ENCODE measurements around the gene EIF3K.
"Not testable (repeated sequence)": the region's sequence is repeated elsewhere in the genome, so short reads cannot be mapped to it uniquely, and the experiment has no call there.

The EIF3K gene

DNA sequence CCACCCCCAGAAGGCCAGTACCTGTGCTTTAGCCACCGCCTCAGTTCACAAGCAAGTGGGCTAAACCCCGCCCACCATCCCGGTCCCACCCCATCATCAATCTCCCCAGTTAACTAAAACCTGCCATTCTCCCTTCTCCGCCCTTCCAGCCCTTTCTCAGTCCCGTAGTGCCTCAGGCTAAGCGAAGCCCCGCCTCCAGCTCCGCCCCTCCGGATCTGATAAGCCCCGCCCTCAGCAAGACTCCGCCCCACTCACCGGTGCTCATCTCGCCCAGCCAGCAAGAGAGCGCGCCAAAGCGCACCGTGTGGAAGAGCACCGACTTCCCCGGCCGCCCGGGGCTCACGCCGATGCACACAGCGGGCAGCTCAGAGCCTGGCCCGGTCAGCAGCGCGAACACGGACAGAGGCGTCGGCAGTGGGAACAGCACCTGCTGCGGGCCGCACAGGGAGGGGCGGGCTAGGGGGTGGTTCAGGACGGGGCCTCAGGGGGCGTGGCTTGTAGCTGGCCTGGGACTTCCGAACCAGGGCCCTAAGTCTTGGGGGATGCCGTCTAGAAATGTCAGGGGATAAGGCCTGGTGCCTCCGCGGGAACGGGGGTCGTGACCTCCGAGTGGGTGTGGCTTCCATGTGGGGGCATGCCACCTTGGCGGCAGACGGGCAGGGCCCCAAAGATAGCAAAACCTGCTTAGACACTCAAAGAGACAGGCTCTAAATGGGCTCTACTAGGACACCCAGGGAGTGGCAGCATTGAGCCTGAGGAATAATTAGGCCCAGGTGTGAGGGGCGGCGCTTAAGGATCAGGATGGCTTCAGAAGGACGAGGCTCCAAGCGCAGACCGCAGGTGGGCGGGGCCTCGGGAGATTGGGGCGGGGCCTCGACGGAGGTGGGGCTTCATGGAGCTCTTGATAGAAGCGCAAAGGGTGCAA is 22.7 kb upstream of the EIF3K start:
- Histone ChIP-seq H3K36me3 (no peaks in the 10 kb centered on the region), H3K4me3 (peak overlapping the region in 1 of 2 donors; percentile 12), H3K27me3 (peaks cover 0 to 38% of the 10 kb centered on the region in 2 donors), H3K4me1 (peaks cover 0 to 10% (median 3%) of the 10 kb centered on the region in 4 donors), H3K27ac (no peak overlapping the region), H3K9me3 (no peaks in the 10 kb centered on the region)
- TF ChIP-seq, protein P1, sequence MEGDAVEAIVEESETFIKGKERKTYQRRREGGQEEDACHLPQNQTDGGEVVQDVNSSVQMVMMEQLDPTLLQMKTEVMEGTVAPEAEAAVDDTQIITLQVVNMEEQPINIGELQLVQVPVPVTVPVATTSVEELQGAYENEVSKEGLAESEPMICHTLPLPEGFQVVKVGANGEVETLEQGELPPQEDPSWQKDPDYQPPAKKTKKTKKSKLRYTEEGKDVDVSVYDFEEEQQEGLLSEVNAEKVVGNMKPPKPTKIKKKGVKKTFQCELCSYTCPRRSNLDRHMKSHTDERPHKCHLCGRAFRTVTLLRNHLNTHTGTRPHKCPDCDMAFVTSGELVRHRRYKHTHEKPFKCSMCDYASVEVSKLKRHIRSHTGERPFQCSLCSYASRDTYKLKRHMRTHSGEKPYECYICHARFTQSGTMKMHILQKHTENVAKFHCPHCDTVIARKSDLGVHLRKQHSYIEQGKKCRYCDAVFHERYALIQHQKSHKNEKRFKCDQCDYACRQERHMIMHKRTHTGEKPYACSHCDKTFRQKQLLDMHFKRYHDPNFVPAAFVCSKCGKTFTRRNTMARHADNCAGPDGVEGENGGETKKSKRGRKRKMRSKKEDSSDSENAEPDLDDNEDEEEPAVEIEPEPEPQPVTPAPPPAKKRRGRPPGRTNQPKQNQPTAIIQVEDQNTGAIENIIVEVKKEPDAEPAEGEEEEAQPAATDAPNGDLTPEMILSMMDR (IDR thresholded peaks at IDR 0.05) = no peak
- no peak for DNase-seq
- intact Hi-C loops (cut with DNase I; ENCODE audit: low total_unique reads) = no loop called here

DNA sequence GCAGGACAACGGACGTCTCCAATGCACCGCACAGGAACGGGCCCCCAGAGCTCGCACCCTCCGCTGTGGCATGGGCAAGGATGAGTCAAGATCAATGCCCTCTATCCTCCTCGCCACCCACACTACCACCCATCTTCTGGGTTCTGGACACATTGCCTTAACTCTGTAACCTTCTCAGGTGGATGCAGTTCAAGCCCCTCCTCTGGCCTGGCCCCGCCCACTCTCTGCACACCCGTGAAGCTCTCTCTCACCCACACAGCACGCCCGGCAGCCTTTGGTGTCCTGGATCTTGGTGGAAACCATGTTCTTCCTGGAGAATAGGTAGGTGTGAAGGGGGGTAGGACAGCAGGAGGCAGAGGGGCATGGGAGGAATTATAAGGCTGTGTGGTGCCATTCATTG is 21.9 kb upstream of the EIF3K start:
- no peak for DNase-seq
- H3K4me1 ChIP-seq = peaks cover 0 to 10% (median 3%) of the 10 kb centered on the region in 4 donors
- H3K27ac ChIP-seq = no peak overlapping the region
- TF ChIP-seq, protein P1 (IDR thresholded peaks at IDR 0.05) = no peak
- H3K27me3 ChIP-seq = peaks cover 0 to 36% of the 10 kb centered on the region in 2 donors
- H3K9me3 ChIP-seq = no peaks in the 10 kb centered on the region
- no peaks in the 10 kb centered on the region for H3K36me3 ChIP-seq
- H3K4me3 ChIP-seq = no peak overlapping the region
- intact Hi-C loops (cut with DNase I; ENCODE audit: low total_unique reads) = no loop called here

DNA sequence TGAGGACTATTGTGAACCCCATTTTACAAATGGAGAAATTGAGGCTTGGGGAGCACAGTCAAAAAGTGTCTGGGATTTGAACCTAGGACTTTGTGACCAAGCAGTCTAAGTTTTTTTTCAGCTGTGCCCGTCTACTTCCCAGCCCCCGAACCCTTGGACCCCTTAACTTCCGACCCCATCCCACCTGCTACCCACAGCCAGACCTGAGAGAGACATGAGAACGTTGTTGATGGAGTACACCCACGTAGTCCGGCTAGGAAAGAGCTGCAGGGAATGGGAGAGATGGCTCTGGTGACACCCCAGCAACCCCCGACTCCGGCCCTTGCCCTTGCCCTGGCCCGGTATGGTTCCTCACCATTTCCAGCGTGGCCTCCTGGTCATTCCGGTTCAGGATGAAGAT is 19.3 kb upstream of the EIF3K start:
- H3K27me3 ChIP-seq = peaks cover 0 to 14% of the 10 kb centered on the region in 2 donors
- intact Hi-C loops (cut with DNase I; ENCODE audit: low total_unique reads) = no loop called here
- no peak overlapping the region for H3K27ac ChIP-seq

DNA sequence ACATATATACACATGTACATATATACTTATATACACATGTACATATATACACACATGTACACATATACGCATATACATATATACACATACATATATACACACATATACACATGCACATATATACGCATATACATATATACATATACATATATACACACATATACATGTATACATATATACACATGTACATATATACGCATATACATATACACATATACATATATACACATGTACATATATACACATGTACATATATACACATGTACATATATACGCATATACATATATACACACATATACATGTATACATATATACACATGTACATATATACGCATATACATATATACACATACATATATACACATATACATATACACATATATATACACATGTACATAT is 16.1 kb upstream of the EIF3K start:
- H3K27me3 ChIP-seq; H3K27ac ChIP-seq; H3K4me1 ChIP-seq; H3K36me3 ChIP-seq; intact Hi-C loops (cut with DNase I; ENCODE audit: low total_unique reads); DNase-seq; H3K9me3 ChIP-seq; H3K4me3 ChIP-seq: not testable (repeated sequence)

More for the DNA sequence above, 19.3 kb upstream of the EIF3K start:
- H3K9me3 ChIP-seq = no peaks in the 10 kb centered on the region
- H3K4me3 ChIP-seq = no peak overlapping the region
- TF ChIP-seq, protein P1 (IDR thresholded peaks at IDR 0.05) = no peak
- peaks cover 0 to 10% (median 3%) of the 10 kb centered on the region in 4 donors for H3K4me1 ChIP-seq
- no peak for DNase-seq
- H3K36me3 ChIP-seq = no peaks in the 10 kb centered on the region

DNA sequence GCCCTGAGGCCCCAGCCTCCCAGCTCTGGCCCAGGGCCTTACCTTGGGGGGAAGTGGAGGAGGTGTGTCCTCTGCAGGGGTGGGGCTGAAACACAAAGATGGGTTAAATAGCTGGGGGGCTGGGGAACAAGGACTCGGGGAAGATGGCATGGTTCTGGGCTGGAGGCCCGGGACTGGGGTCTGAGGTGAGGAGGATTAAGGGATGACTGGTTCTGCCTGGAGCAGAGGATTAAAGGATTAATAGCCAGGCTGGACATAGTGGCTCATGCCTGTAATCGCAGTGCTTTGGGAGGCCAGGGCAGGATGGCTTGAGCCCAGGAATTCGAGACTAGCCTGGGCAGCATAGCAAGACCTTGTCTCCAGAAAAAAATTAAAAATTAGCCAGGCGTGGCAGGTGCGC is 12.9 kb upstream of the EIF3K start:
- no peaks in the 10 kb centered on the region for H3K9me3 ChIP-seq
- H3K27me3 ChIP-seq = peaks cover 0 to 7% of the 10 kb centered on the region in 2 donors
- no peaks in the 10 kb centered on the region for H3K36me3 ChIP-seq
- H3K4me1 ChIP-seq = no peaks in the 10 kb centered on the region
- no peak overlapping the region for H3K27ac ChIP-seq
- TF ChIP-seq, protein P1 (IDR thresholded peaks at IDR 0.05) = no peak
- DNase-seq = no peak
- no peak overlapping the region for H3K4me3 ChIP-seq
- intact Hi-C loops (cut with DNase I; ENCODE audit: low total_unique reads) = no loop called here

DNA sequence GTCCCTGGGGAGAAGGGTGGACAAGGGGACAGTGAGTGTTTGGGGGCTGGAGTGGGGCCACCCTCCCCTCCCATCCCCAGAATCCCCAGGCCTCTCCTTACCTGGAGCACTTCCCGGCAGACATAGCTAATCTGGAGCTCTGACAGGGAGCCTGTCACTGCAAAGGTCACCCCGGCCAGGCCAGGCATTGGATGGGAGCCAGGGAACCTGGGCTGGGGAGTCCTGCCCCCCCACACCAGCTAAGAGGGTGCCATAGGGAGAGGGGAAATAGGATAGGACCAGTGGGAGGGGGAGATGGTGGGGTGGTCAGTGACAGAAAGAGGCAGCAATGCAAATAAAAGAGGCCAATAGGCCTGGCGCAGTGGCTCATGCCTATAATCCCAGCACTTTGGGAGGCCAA is 4.7 kb upstream of the EIF3K start:
- TF ChIP-seq, protein P1 (IDR thresholded peaks at IDR 0.05) = no peak
- H3K27me3 ChIP-seq = no peaks in the 10 kb centered on the region
- H3K36me3 ChIP-seq = no peaks in the 10 kb centered on the region
- H3K27ac ChIP-seq = no peak overlapping the region
- intact Hi-C loops (cut with DNase I; ENCODE audit: low total_unique reads) = loop anchor here (10.0 kb wide), 1 partner anchor 291 kb away; no protein-coding TSS in a partner anchor
- H3K4me1 ChIP-seq = peaks cover 0 to 12% (median 9%) of the 10 kb centered on the region in 4 donors
- DNase-seq = no peak
- H3K9me3 ChIP-seq = no peaks in the 10 kb centered on the region
- no peak overlapping the region for H3K4me3 ChIP-seq

Data from tibial artery (tissue), 4 donors.